ENCODE measurements around the gene C19orf73. TPM values are rescaled to one million over a fixed set of nuclear protein-coding genes. Genes with fewer than 3 reads are reported as not detected.
A peak's percentile ranks its signal among the peaks of the same experiment; 100 is the strongest.

C19orf73 gene
- total RNA-seq, 1 experiment from 2014 or later, result 1.5 TPM

DNA sequence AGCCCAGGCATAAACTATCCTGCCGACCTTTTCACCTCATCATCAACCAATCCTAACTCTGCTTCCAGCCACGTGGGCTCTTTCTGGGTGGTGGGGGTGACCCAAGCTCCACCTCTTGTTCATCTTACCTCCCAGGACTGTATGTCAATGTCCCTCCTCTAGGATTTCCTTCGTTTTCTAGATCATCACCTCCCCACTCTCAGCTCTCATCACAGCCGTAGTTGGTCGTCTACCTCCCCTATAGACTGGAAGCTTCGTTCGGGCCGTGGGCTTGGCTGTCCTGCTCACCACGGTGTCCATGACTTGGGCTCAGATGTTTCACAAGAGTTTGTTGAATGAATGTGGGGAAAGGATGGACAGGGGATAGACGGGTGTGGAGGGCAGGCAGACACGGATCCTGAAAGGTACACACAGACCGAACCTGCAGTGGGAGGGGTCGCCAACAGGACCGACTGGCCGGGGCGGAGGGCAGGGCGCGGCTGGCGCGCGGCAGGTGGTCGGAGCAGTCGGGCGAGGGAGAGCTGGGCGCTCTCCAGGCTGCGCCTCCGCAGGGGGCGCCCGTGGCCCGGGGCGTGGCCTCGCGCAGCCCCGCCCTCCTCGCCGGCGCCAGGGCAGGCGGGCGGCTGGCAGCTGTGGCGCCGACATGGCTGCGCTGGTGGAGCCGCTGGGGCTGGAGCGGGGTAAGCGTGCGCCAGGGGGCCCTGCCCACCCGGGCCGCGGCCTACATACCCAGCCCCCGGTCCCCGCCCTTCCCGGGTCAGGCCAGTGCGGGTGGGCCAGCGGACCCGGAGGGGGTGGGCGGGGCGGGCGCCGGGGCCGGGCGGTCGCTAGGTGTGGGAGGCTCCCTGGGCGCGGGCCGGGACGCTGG lies 4.9 kb downstream of the C19orf73 start, which contains the start of gene LIN7B:
Gene LIN7B, plus strand, starts transcription at position 609 of the 868 bp plus-strand sequence. Its CDS starts 35 bp downstream, at position 644.
- ChIA-PET CTCF (interaction anchor here (0.6 to 1.3 kb wide), 6 partner anchors 14 to 111 kb away, joined by 3 to 11 read pairs (median 4); no protein-coding TSS in a partner anchor), POLR2A (ENCODE audit: unreplicated experiment) (interaction anchor here (0.6 to 1.1 kb wide), 4 partner anchors 16 to 734 kb away, joined by 4 to 14 read pairs (median 4); partner anchors contain the start of gene NTF4)
- no peaks in the 10 kb centered on the region for H4K20me1 ChIP-seq (ENCODE audit: insufficient read depth)
- no TSS peak for BruUV-seq (replicated peaks)
- TF ChIP-seq, protein P1, sequence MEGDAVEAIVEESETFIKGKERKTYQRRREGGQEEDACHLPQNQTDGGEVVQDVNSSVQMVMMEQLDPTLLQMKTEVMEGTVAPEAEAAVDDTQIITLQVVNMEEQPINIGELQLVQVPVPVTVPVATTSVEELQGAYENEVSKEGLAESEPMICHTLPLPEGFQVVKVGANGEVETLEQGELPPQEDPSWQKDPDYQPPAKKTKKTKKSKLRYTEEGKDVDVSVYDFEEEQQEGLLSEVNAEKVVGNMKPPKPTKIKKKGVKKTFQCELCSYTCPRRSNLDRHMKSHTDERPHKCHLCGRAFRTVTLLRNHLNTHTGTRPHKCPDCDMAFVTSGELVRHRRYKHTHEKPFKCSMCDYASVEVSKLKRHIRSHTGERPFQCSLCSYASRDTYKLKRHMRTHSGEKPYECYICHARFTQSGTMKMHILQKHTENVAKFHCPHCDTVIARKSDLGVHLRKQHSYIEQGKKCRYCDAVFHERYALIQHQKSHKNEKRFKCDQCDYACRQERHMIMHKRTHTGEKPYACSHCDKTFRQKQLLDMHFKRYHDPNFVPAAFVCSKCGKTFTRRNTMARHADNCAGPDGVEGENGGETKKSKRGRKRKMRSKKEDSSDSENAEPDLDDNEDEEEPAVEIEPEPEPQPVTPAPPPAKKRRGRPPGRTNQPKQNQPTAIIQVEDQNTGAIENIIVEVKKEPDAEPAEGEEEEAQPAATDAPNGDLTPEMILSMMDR (conservative IDR thresholded peaks at IDR 0.05), result peak; percentile 48; the same call in 1 of the 2 replicates
- TF ChIP-seq EZH2 (IDR thresholded peaks at IDR 0.05; ENCODE audit: low read depth), result no peak
- H3K79me2 ChIP-seq (ENCODE audit: low read depth), result no peaks in the 10 kb centered on the region
- H3K4me3 ChIP-seq, result peak within 1 kb of the TSS; percentile 91
- H3K27ac ChIP-seq, result no peak within 1 kb of the TSS
- no peaks in the 10 kb centered on the region for H3K9me3 ChIP-seq (ENCODE audit: insufficient read depth, low read depth)
- no peaks in the 10 kb centered on the region for H3K27me3 ChIP-seq (ENCODE audit: insufficient read depth, low read depth)
- no peaks in the 10 kb centered on the region for H3K36me3 ChIP-seq (ENCODE audit: low read depth)
- H3F3A ChIP-seq (ENCODE audit: insufficient read depth, low read depth), result peaks cover 42% of the 10 kb centered on the region
- peaks cover 16% of the 10 kb centered on the region for H3K4me1 ChIP-seq (replicated peaks; ENCODE audit: insufficient read depth)
- peak within 1 kb of the TSS; percentile 97 for H2AFZ ChIP-seq
- intact Hi-C loops (cut with micrococcal nuclease; ENCODE audit: unreplicated experiment), result no loop called here
- DNase-seq, result peak; percentile 50 to 85
- peak within 1 kb of the TSS; percentile 99 for H3K4me2 ChIP-seq
- no peaks in the 10 kb centered on the region for H3K9me2 ChIP-seq (ENCODE audit: insufficient read depth)

DNA sequence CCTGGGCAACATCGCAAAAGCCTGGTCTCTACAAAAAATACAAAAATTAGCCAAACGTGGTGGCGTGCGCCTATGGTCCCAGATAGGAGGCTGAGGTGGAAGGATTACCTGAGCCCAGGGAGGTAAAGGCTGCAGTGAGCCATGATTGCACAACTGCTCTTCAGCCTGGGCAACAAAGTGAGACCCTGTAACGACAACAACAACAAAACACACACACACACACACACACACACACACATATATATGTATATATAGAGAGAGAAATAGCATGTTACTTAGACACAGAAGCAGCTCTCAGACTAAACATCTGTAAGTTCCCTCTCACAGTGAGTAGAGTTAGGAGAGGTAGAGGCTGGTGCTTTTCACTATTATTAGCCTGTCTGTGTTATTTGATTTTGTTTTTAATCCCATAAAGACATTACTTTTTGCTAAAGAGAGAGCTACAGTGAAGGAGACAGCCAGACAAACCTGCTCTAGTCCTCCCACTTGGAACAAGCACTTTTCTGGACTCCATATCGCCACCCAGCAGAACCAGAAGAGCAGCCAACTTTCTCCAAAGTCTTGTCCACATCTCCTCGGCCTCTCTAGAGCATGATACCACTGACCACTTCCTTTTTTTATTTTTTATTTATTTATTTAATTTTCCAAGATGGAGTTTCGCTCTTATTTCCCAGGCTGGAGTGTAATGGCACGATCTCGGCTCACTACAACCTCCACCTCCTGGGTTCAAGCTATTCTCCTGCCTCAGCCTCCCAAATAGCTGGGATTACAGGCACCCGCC lies 7.5 kb downstream of the C19orf73 start:
- no peaks in the 10 kb centered on the region for H3K27me3 ChIP-seq (ENCODE audit: insufficient read depth, low read depth)
- no peaks in the 10 kb centered on the region for H3K79me2 ChIP-seq (ENCODE audit: low read depth)
- no peak overlapping the region for H3K27ac ChIP-seq
- BruUV-seq (replicated peaks), result no TSS peak
- CTCF ChIA-PET, result no interaction called here
- H4K20me1 ChIP-seq (ENCODE audit: insufficient read depth), result peaks cover 17% of the 10 kb centered on the region
- H3K4me1 ChIP-seq (replicated peaks; ENCODE audit: insufficient read depth), result peaks cover 10% of the 10 kb centered on the region
- POLR2A ChIA-PET (ENCODE audit: unreplicated experiment), result no interaction called here
- H3K9me2 ChIP-seq (ENCODE audit: insufficient read depth), result no peaks in the 10 kb centered on the region
- H3F3A ChIP-seq (ENCODE audit: insufficient read depth, low read depth), result peaks cover 57% of the 10 kb centered on the region
- peaks cover 8% of the 10 kb centered on the region; the same call in 1 of the 2 replicates for H3K36me3 ChIP-seq (ENCODE audit: low read depth)
- no peak overlapping the region for H3K4me3 ChIP-seq
- no peak for DNase-seq
- no peak overlapping the region for H2AFZ ChIP-seq
- intact Hi-C loops (cut with micrococcal nuclease; ENCODE audit: unreplicated experiment), result no loop called here
- no peak overlapping the region for H3K4me2 ChIP-seq
- H3K9me3 ChIP-seq (ENCODE audit: insufficient read depth, low read depth), result no peaks in the 10 kb centered on the region
- no peak for TF ChIP-seq EZH2 (IDR thresholded peaks at IDR 0.05; ENCODE audit: low read depth)
- TF ChIP-seq, protein P1 (conservative IDR thresholded peaks at IDR 0.05), result no peak

DNA sequence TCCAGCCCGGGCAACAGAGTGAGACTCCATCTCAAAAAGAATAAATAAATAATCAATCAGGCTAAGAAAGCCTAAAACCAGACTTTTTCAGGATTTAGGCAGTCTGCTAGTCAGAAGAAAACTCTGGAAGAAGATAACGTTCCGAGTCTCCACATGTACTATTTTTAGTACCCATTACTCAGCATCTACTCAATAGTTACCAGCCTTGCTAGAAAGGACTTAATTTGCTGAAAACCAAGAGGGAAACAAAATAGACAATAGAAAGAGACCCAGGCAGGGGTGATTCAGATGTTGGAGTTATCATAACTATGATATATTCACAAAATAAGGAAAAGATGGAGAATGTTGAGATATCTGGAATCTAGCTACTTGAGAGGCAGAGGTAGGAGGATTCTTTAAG lies 8.4 kb downstream of the C19orf73 start:
- TF ChIP-seq, protein P1 (conservative IDR thresholded peaks at IDR 0.05), result no peak
- H2AFZ ChIP-seq, result no peak overlapping the region

More for the DNA sequence above, 8.4 kb downstream of the C19orf73 start:
- ChIA-PET POLR2A (ENCODE audit: unreplicated experiment) (interaction anchor here (0.7 kb wide), 1 partner anchor 38 kb away, joined by 12 read pairs; no protein-coding TSS in a partner anchor), CTCF (no interaction called here)
- no TSS peak for BruUV-seq (replicated peaks)
- no peaks in the 10 kb centered on the region for H3K27me3 ChIP-seq (ENCODE audit: insufficient read depth, low read depth)
- no peak overlapping the region for H3K4me3 ChIP-seq
- H3K36me3 ChIP-seq (ENCODE audit: low read depth), result peaks cover 15% of the 10 kb centered on the region
- intact Hi-C loops (cut with micrococcal nuclease; ENCODE audit: unreplicated experiment), result no loop called here
- H3K4me2 ChIP-seq, result no peak overlapping the region
- DNase-seq, result no peak
- no peaks in the 10 kb centered on the region for H3K9me2 ChIP-seq (ENCODE audit: insufficient read depth)
- peaks cover 10% of the 10 kb centered on the region for H3K4me1 ChIP-seq (replicated peaks; ENCODE audit: insufficient read depth)
- H3K9me3 ChIP-seq (ENCODE audit: insufficient read depth, low read depth), result no peaks in the 10 kb centered on the region
- no peak overlapping the region for H3K27ac ChIP-seq
- peaks cover 26% of the 10 kb centered on the region for H4K20me1 ChIP-seq (ENCODE audit: insufficient read depth)
- peaks cover 60% of the 10 kb centered on the region for H3F3A ChIP-seq (ENCODE audit: insufficient read depth, low read depth)
- no peaks in the 10 kb centered on the region for H3K79me2 ChIP-seq (ENCODE audit: low read depth)
